Measurements from ENCODE around the gene RBFOX2.

DNA sequence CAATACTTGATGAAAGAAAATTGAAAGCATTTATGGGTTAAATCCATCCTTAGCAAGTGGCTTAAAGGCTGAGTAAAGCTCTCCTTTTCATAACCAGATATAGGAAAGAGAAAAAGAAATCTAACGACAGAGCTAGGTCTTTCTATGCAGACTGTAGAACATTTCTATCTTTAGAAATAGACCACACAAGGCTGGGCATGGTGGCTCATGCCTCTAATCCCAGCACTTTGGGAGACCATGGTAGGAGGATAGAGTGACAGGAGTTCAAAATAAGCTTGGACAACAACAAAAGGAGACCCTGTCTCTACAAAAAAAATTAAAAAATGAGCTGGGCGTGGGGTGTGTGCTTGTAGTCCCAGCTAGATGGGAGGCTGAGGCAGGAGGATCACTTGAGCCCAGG is 220.2 kb downstream of the RBFOX2 start:
- TF ChIP-seq, protein P1, sequence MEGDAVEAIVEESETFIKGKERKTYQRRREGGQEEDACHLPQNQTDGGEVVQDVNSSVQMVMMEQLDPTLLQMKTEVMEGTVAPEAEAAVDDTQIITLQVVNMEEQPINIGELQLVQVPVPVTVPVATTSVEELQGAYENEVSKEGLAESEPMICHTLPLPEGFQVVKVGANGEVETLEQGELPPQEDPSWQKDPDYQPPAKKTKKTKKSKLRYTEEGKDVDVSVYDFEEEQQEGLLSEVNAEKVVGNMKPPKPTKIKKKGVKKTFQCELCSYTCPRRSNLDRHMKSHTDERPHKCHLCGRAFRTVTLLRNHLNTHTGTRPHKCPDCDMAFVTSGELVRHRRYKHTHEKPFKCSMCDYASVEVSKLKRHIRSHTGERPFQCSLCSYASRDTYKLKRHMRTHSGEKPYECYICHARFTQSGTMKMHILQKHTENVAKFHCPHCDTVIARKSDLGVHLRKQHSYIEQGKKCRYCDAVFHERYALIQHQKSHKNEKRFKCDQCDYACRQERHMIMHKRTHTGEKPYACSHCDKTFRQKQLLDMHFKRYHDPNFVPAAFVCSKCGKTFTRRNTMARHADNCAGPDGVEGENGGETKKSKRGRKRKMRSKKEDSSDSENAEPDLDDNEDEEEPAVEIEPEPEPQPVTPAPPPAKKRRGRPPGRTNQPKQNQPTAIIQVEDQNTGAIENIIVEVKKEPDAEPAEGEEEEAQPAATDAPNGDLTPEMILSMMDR (IDR thresholded peaks at IDR 0.05) = no peak
- TF ChIP-seq POLR2AphosphoS5 (IDR thresholded peaks at IDR 0.05) = no peak

Measured in breast epithelium (tissue), 3 donors.